Measurements from ENCODE around the gene OR9G1. TPM values are rescaled to one million over a fixed set of nuclear protein-coding genes. Genes with fewer than 3 reads are reported as not detected.

Gene OR9G1
- total RNA-seq, 2 donors from 2014 or later, result not detected

DNA sequence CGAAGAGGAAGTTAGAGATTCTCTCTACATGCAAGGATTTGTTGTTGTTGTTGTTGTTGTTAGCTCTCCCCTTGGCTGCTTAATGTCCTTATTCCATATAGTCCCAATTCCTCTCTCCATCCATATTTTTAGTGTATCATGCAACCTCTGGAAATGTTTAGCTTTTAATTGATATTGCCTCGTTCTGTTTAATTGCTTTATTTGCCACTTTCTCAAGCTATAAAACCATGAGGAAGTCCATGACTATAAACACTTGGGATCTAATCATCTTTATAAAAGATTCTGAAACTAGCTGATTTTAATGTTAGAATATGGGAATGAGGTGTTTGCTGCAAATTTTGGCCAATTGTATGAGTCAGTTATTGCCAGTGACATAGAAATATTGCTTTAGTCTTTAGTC is 5.5 kb upstream of the OR9G1 start:
- WGBS, 2 donors, result 63 to 69% methylated on average over 2 of the region's 2 CpGs
- ATAC-seq, result no peak
- Histone ChIP-seq H3K4me1 (no peaks in the 10 kb centered on the region), H3K36me3 (replicated peaks in 1 of 2; ENCODE audit: insufficient read depth in 1 of 2, low read depth in 2 of 2) (no peaks in the 10 kb centered on the region), H3K27ac (no peak overlapping the region), H3K9me3 (no peaks in the 10 kb centered on the region), H3K4me3 (no peak overlapping the region), H3K27me3 (no peaks in the 10 kb centered on the region)
- intact Hi-C loops (cut with DNase I), result no loop called here
- DNase-seq, result no peak
- TF ChIP-seq CTCF (IDR thresholded peaks at IDR 0.05) (no peak), POLR2A (IDR thresholded peaks at IDR 0.05) (no peak)

- intact Hi-C loops (cut with DNase I), result no loop called here
- no peak for ATAC-seq
- WGBS, 2 donors, result 49 to 50% methylated on average over 10 of the region's 10 CpGs
Observed at GRCh38 chr11:56700242-56700913, 1.5 kb downstream of the OR9G1 start.

GRCh38 chr11:56700914-56701485 is 2.1 kb downstream of the OR9G1 start:
- DNase-seq, result no peak

More at GRCh38 chr11:56700242-56700913, 1.5 kb downstream of the OR9G1 start:
- TF ChIP-seq CTCF (IDR thresholded peaks at IDR 0.05), result no peak
- no peak for TF ChIP-seq POLR2A (IDR thresholded peaks at IDR 0.05)
- Histone ChIP-seq H3K27me3 (no peaks in the 10 kb centered on the region), H3K9me3 (no peaks in the 10 kb centered on the region), H3K4me1 (no peaks in the 10 kb centered on the region), H3K4me3 (no peak overlapping the region), H3K27ac (no peak overlapping the region), H3K36me3 (replicated peaks in 1 of 2; ENCODE audit: insufficient read depth in 1 of 2, low read depth in 2 of 2) (no peaks in the 10 kb centered on the region)
- DNase-seq, result no peak

DNA sequence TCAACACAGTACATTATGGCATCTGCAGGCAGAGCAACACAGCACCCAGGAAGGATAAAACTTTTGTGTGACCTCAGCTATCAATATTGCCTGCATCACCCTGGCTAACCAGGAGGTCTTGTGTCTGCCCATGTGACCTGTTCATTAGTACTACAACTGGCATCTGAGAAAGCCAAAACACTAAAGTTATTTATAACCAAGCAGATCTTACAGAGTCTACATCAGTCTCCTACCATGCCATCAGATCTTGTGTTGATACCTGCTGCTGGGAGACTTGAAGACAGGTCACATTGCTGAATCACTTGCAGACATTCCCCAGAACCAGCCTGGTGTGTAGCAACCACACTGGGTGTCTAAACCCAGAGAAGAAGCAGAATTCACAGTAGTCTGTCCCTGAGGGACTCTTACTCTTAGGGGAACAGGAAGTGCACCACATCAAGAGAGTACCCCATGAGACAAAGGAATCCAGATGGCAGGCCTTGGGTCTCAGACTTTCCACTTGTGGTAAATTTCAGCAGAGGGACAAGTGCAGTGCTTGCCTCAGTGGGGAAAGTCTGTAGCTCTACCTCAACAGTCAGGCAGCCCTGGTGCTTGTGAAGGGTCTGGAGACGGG is 7.0 kb downstream of the OR9G1 start:
- no peaks in the 10 kb centered on the region for H3K27me3 ChIP-seq
- ATAC-seq (no peak), DNase-seq (no peak)
- H3K36me3 ChIP-seq (replicated peaks in 1 of 2; ENCODE audit: insufficient read depth in 1 of 2, low read depth in 2 of 2), result no peaks in the 10 kb centered on the region
- H3K4me3 ChIP-seq, result no peak overlapping the region
- 26 to 36% methylated on average over 1 of the region's 1 CpG for WGBS, 2 donors
- no peaks in the 10 kb centered on the region for H3K9me3 ChIP-seq
- no peaks in the 10 kb centered on the region for H3K4me1 ChIP-seq
- intact Hi-C loops (cut with DNase I), result no loop called here
- H3K27ac ChIP-seq, result no peak overlapping the region
- TF ChIP-seq POLR2A (IDR thresholded peaks at IDR 0.05) (no peak), CTCF (IDR thresholded peaks at IDR 0.05) (no peak)

More at GRCh38 chr11:56700914-56701485, 2.1 kb downstream of the OR9G1 start:
- no peak for ATAC-seq
- H3K27ac ChIP-seq, result no peak overlapping the region
- H3K4me3 ChIP-seq, result no peak overlapping the region
- H3K36me3 ChIP-seq (replicated peaks in 1 of 2; ENCODE audit: insufficient read depth in 1 of 2, low read depth in 2 of 2), result no peaks in the 10 kb centered on the region
- H3K9me3 ChIP-seq, result no peaks in the 10 kb centered on the region
- WGBS, 2 donors, result 46 to 48% methylated on average over 8 of the region's 8 CpGs
- H3K4me1 ChIP-seq, result no peaks in the 10 kb centered on the region
- no peaks in the 10 kb centered on the region for H3K27me3 ChIP-seq
- intact Hi-C loops (cut with DNase I), result no loop called here
- no peak for TF ChIP-seq POLR2A (IDR thresholded peaks at IDR 0.05)
- TF ChIP-seq CTCF (IDR thresholded peaks at IDR 0.05), result no peak
